Left kidney (tissue), 8 donors: ENCODE measurements around the gene PMP22. TPM values are rescaled to one million over a fixed set of nuclear protein-coding genes. Genes with fewer than 3 reads are reported as not detected.

Source experiments
- DNase-seq: peaks from one replicate; pipeline ENCODE4 v3.0.0-alpha.2; 2013
- long read RNA-seq, 8 donors: transcript quantifications; one replicate each; lab custom pipeline, GENCODE V29; 2026
- polyA plus RNA-seq: library from polyadenylated mRNA; unstranded; fragments of 120-200 nt; gene quantifications from one replicate; pipeline ENCODE4 v1.2.1, GENCODE V29; 2013; ENCODE audit not compliant: insufficient read length

Gene PMP22
- polyA plus RNA-seq, result 55.4 TPM
- long read RNA-seq, donor 1, transcript PMP22-203 (5 exons, 1,817 nt), result major isoform, 35 of 103 reads
- long read RNA-seq, donor 1, partial matches to known transcripts, result 63 of 103 reads
- long read RNA-seq, donor 1, other reads (novel, unspliced or antisense), result 0 of 103 reads
- long read RNA-seq, donor 2, transcript PMP22-203 (5 exons, 1,817 nt), result major isoform, 17 of 21 reads
- long read RNA-seq, donor 2, partial matches to known transcripts, result 0 of 21 reads
- long read RNA-seq, donor 2, other reads (novel, unspliced or antisense), result 0 of 21 reads
- long read RNA-seq, donor 3, transcript PMP22-203 (5 exons, 1,817 nt), result major isoform, 10 of 19 reads
- long read RNA-seq, donor 3, partial matches to known transcripts, result 9 of 19 reads
- long read RNA-seq, donor 3, other reads (novel, unspliced or antisense), result 0 of 19 reads
- long read RNA-seq, donor 4, partial matches to known transcripts, result 0 of 2 reads
- long read RNA-seq, donor 4, other reads (novel, unspliced or antisense), result 0 of 2 reads
- long read RNA-seq, donor 5, transcript PMP22-203 (5 exons, 1,817 nt), result major isoform, 30 of 50 reads
- long read RNA-seq, donor 5, partial matches to known transcripts, result 18 of 50 reads
- long read RNA-seq, donor 5, other reads (novel, unspliced or antisense), result 0 of 50 reads
- long read RNA-seq, donor 6, transcript PMP22-203 (5 exons, 1,817 nt), result major isoform, 20 of 26 reads
- long read RNA-seq, donor 6, partial matches to known transcripts, result 6 of 26 reads
- long read RNA-seq, donor 6, other reads (novel, unspliced or antisense), result 0 of 26 reads
- long read RNA-seq, donor 7, transcript PMP22-203 (5 exons, 1,817 nt), result major isoform, 29 of 48 reads
- long read RNA-seq, donor 7, partial matches to known transcripts, result 18 of 48 reads
- long read RNA-seq, donor 7, other reads (novel, unspliced or antisense), result 0 of 48 reads
- long read RNA-seq, donor 8, transcript PMP22-203 (5 exons, 1,817 nt), result major isoform, 14 of 21 reads
- long read RNA-seq, donor 8, partial matches to known transcripts, result 6 of 21 reads
- long read RNA-seq, donor 8, other reads (novel, unspliced or antisense), result 0 of 21 reads

GRCh38 chr17:15265131-15265530, at the start of gene PMP22:
Gene PMP22, minus strand, starts transcription at chr17:15265326. Its CDS starts 4,599 bp downstream, at chr17:15260727.
- no peak for DNase-seq

- DNase-seq, result no peak
Measured at GRCh38 chr17:15311996-15312395, 46.9 kb upstream of the PMP22 start.

- DNase-seq, result no peak
Measured at GRCh38 chr17:15309793-15310192, 44.7 kb upstream of the PMP22 start.

GRCh38 chr17:15309236-15309635, 44.1 kb upstream of the PMP22 start:
- DNase-seq, result no peak

- no peak for DNase-seq
Measured at GRCh38 chr17:15308758-15309157, 43.6 kb upstream of the PMP22 start.

GRCh38 chr17:15307710-15308111, 42.6 kb upstream of the PMP22 start:
- no peak for DNase-seq

GRCh38 chr17:15303851-15304250, 38.7 kb upstream of the PMP22 start:
- DNase-seq, result no peak

- DNase-seq, result no peak
Measured at GRCh38 chr17:15303268-15303667, 38.1 kb upstream of the PMP22 start.

GRCh38 chr17:15301845-15302244, 36.7 kb upstream of the PMP22 start:
- DNase-seq, result no peak

- DNase-seq, result no peak
Measured at GRCh38 chr17:15298176-15298575, 33.0 kb upstream of the PMP22 start.

- no peak for DNase-seq
Measured at GRCh38 chr17:15293558-15293957, 28.4 kb upstream of the PMP22 start.

- DNase-seq, result no peak
Measured at GRCh38 chr17:15291674-15292361, 26.7 kb upstream of the PMP22 start.

- DNase-seq, result no peak
Measured at GRCh38 chr17:15290605-15291004, 25.5 kb upstream of the PMP22 start.

GRCh38 chr17:15289285-15290183, 24.4 kb upstream of the PMP22 start:
- DNase-seq, result no peak

GRCh38 chr17:15288859-15289258, 23.7 kb upstream of the PMP22 start:
- DNase-seq, result no peak

GRCh38 chr17:15287538-15288267, 22.6 kb upstream of the PMP22 start:
- DNase-seq, result no peak

GRCh38 chr17:15285466-15285865, 20.3 kb upstream of the PMP22 start:
- DNase-seq, result no peak

GRCh38 chr17:15284537-15284936, 19.4 kb upstream of the PMP22 start:
- DNase-seq, result no peak

- no peak for DNase-seq
Measured at GRCh38 chr17:15284107-15284506, 19.0 kb upstream of the PMP22 start.

- no peak for DNase-seq
Measured at GRCh38 chr17:15281909-15282308, 16.8 kb upstream of the PMP22 start.
